Stimulated activated memory B cell treated with anti-CD40 and anti-IgM and Interleukin-4, amounts not matched to agents 10 μg/mL and 1 μg/mL and 100 μg/mL, for 72 hours (primary cell): ENCODE results near the gene TPSD1.
"Not testable (repeated sequence)": the region's sequence is repeated elsewhere in the genome, so short reads cannot be mapped to it uniquely, and the experiment has no call there.

Experiments
- ATAC-seq: fragments of 150-1000 bp; cut with Tn5 transposase; 2 replicates; pipeline ENCODE4 v1.10.0; 2021
- H3K27ac Mint-ChIP-seq: one replicate; pipeline ENCODE4 v1.8.0; 2022; ENCODE audit warnings: mild to moderate bottlenecking, mixed read lengths
- H3K27me3 Mint-ChIP-seq: one replicate; pipeline ENCODE4 v1.8.0; 2022; ENCODE audit warnings: mixed read lengths
- H3K36me3 Mint-ChIP-seq: one replicate; pipeline ENCODE4 v1.8.0; 2022; ENCODE audit warnings: mixed read lengths
- H3K4me1 Mint-ChIP-seq: one replicate; pipeline ENCODE4 v1.8.0; 2022; ENCODE audit warnings: mixed read lengths
- H3K4me3 Mint-ChIP-seq: one replicate; pipeline ENCODE4 v1.8.0; 2022; ENCODE audit warnings: mild to moderate bottlenecking, moderate library complexity, mixed read lengths
- H3K9me3 Mint-ChIP-seq: one replicate; pipeline ENCODE4 v1.8.0; 2022; ENCODE audit warnings: mixed read lengths

The TPSD1 gene

GRCh38 chr16:1245452-1246020 lies 10.3 kb upstream of the TPSD1 start:
- H3K4me1 Mint-ChIP-seq: peaks cover 9% of the 10 kb centered on the region
- no peaks in the 10 kb centered on the region for H3K9me3 Mint-ChIP-seq
- no peak overlapping the region for H3K27ac Mint-ChIP-seq
- H3K4me3 Mint-ChIP-seq: no peak overlapping the region
- peaks cover 30% of the 10 kb centered on the region for H3K27me3 Mint-ChIP-seq
- no peaks in the 10 kb centered on the region for H3K36me3 Mint-ChIP-seq
- ATAC-seq: no peak

GRCh38 chr16:1247903-1248537 lies 7.8 kb upstream of the TPSD1 start:
- ATAC-seq, H3K4me1 Mint-ChIP-seq, H3K36me3 Mint-ChIP-seq, H3K4me3 Mint-ChIP-seq, H3K27ac Mint-ChIP-seq, H3K9me3 Mint-ChIP-seq: not testable (repeated sequence)
- H3K27me3 Mint-ChIP-seq: peaks cover 30% of the 10 kb centered on the region

GRCh38 chr16:1249031-1249755 lies 6.7 kb upstream of the TPSD1 start:
- not testable (repeated sequence) for H3K27ac Mint-ChIP-seq, H3K9me3 Mint-ChIP-seq, H3K4me3 Mint-ChIP-seq, H3K36me3 Mint-ChIP-seq, H3K4me1 Mint-ChIP-seq
- peaks cover 30% of the 10 kb centered on the region for H3K27me3 Mint-ChIP-seq
- ATAC-seq: peak; percentile 56

- ATAC-seq, H3K9me3 Mint-ChIP-seq, H3K27ac Mint-ChIP-seq, H3K4me1 Mint-ChIP-seq, H3K36me3 Mint-ChIP-seq, H3K4me3 Mint-ChIP-seq: not testable (repeated sequence)
- peaks cover 24% of the 10 kb centered on the region for H3K27me3 Mint-ChIP-seq
Observed at GRCh38 chr16:1253701-1254364, 2.0 kb upstream of the TPSD1 start.

- H3K9me3 Mint-ChIP-seq, ATAC-seq, H3K27ac Mint-ChIP-seq, H3K4me3 Mint-ChIP-seq, H3K4me1 Mint-ChIP-seq, H3K36me3 Mint-ChIP-seq: not testable (repeated sequence)
- H3K27me3 Mint-ChIP-seq: peaks cover 32% of the 10 kb centered on the region
Observed at GRCh38 chr16:1254821-1255220, 1.0 kb upstream of the TPSD1 start.

- H3K27me3 Mint-ChIP-seq: peaks cover 47% of the 10 kb centered on the region
- not testable (repeated sequence) for H3K9me3 Mint-ChIP-seq, H3K27ac Mint-ChIP-seq, H3K4me1 Mint-ChIP-seq, H3K4me3 Mint-ChIP-seq, H3K36me3 Mint-ChIP-seq
- ATAC-seq: peak; percentile 17
Observed at GRCh38 chr16:1256296-1256873, 516 bp downstream of the TPSD1 start.

GRCh38 chr16:1256874-1257322 lies 1.0 kb downstream of the TPSD1 start:
- H3K36me3 Mint-ChIP-seq: no peaks in the 10 kb centered on the region
- peak; percentile 3 for ATAC-seq
- H3K4me1 Mint-ChIP-seq: peaks cover 8% of the 10 kb centered on the region
- peaks cover 52% of the 10 kb centered on the region for H3K27me3 Mint-ChIP-seq
- no peak overlapping the region for H3K4me3 Mint-ChIP-seq
- H3K9me3 Mint-ChIP-seq: no peaks in the 10 kb centered on the region
- H3K27ac Mint-ChIP-seq: no peak overlapping the region

- no peak for ATAC-seq
- Mint-ChIP-seq H3K9me3 (no peaks in the 10 kb centered on the region), H3K36me3 (no peaks in the 10 kb centered on the region), H3K27ac (no peak overlapping the region), H3K4me1 (peaks cover 8% of the 10 kb centered on the region), H3K4me3 (no peak overlapping the region), H3K27me3 (peaks cover 60% of the 10 kb centered on the region)
Observed at GRCh38 chr16:1257561-1258224, 1.8 kb downstream of the TPSD1 start.

GRCh38 chr16:1258225-1258600 lies 2.3 kb downstream of the TPSD1 start:
- H3K4me1 Mint-ChIP-seq: peaks cover 8% of the 10 kb centered on the region
- H3K27me3 Mint-ChIP-seq: peaks cover 63% of the 10 kb centered on the region
- H3K9me3 Mint-ChIP-seq: no peaks in the 10 kb centered on the region
- H3K27ac Mint-ChIP-seq: no peak overlapping the region
- no peak for ATAC-seq
- no peaks in the 10 kb centered on the region for H3K36me3 Mint-ChIP-seq
- H3K4me3 Mint-ChIP-seq: no peak overlapping the region

GRCh38 chr16:1258906-1259759 lies 3.3 kb downstream of the TPSD1 start:
- Mint-ChIP-seq H3K27me3 (peaks cover 63% of the 10 kb centered on the region), H3K4me1 (peaks cover 8% of the 10 kb centered on the region), H3K36me3 (no peaks in the 10 kb centered on the region), H3K4me3 (peak overlapping the region; percentile 50), H3K27ac (peak overlapping the region; percentile 46), H3K9me3 (no peaks in the 10 kb centered on the region)
- no peak for ATAC-seq

- peaks cover 8% of the 10 kb centered on the region for H3K4me1 Mint-ChIP-seq
- H3K36me3 Mint-ChIP-seq: no peaks in the 10 kb centered on the region
- H3K9me3 Mint-ChIP-seq: peaks cover 5% of the 10 kb centered on the region
- H3K4me3 Mint-ChIP-seq: no peak overlapping the region
- peaks cover 63% of the 10 kb centered on the region for H3K27me3 Mint-ChIP-seq
- ATAC-seq: no peak
- no peak overlapping the region for H3K27ac Mint-ChIP-seq
Observed at GRCh38 chr16:1259760-1260068, 3.8 kb downstream of the TPSD1 start.

- H3K9me3 Mint-ChIP-seq: peaks cover 5% of the 10 kb centered on the region
- H3K4me3 Mint-ChIP-seq: no peak overlapping the region
- ATAC-seq: no peak
- H3K36me3 Mint-ChIP-seq: no peaks in the 10 kb centered on the region
- no peak overlapping the region for H3K27ac Mint-ChIP-seq
- H3K4me1 Mint-ChIP-seq: peaks cover 8% of the 10 kb centered on the region
- peaks cover 63% of the 10 kb centered on the region for H3K27me3 Mint-ChIP-seq
Observed at GRCh38 chr16:1260101-1260680, 4.3 kb downstream of the TPSD1 start.

GRCh38 chr16:1261131-1261892 lies 5.4 kb downstream of the TPSD1 start:
- ATAC-seq: no peak
- Mint-ChIP-seq H3K27me3 (peaks cover 65% of the 10 kb centered on the region), H3K27ac (no peak overlapping the region), H3K36me3 (no peaks in the 10 kb centered on the region), H3K4me3 (no peak overlapping the region), H3K9me3 (peaks cover 5% of the 10 kb centered on the region), H3K4me1 (peaks cover 8% of the 10 kb centered on the region)
